NT2/D1 (cell line): Measurements from ENCODE around the gene RNF212.

Experiments used
- SUZ12 ChIP-seq: IDR thresholded peaks from 2 replicates; pipeline ENCODE4 v1.6.1; 2011; ENCODE audit not compliant: insufficient read length, insufficient read depth; ENCODE audit errors: extremely low read depth
- YY1 ChIP-seq: IDR thresholded peaks from 2 replicates; pipeline ENCODE4 v1.6.1; 2011; ENCODE audit not compliant: insufficient read length, insufficient read depth
- ZNF274 ChIP-seq: IDR thresholded peaks from 2 replicates; pipeline ENCODE4 v1.6.1; 2011; ENCODE audit warnings: mild to moderate bottlenecking, low read depth, low read length

DNA sequence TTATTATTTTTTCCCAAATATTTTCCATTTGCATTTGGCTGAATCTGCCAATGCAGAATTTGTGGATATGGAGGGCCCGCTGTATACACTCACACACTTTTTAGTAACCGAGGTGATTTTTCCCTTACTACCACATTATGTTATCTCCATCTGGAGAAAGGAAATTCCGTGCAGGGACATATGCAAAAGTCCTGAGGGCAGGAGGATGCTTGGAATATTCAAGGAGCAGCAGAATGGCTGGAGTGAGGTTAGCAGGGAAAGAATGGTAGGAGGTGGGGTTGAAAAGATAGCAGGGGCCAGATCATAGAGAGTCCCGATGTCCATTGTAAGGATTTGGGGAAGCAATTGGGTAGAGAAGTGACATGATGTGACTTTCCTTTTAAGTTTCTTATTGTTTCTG lies 11.5 kb upstream of the RNF212 start:
- TF ChIP-seq SUZ12, result no peak
- no peak for TF ChIP-seq ZNF274
- no peak for TF ChIP-seq YY1
